GM13976 (cell line): ENCODE results near the gene NUDCD2.

Experiments
- DNase-seq: peaks from one replicate; pipeline ENCODE4 v3.0.0; 2012; ENCODE audit warnings: low spot score
- in situ Hi-C: fragments of 300-500 bp; cut with MboI; formaldehyde crosslinking; loops from one replicate; pipeline ENCODE4 v1.12.0; 2022; ENCODE audit warnings: low sequenced_read_pairs, mixed read lengths, inconsistent platforms; ENCODE audit not compliant: unreplicated experiment
- TF ChIP-seq, protein P1 (sequence below): IDR thresholded peaks from 2 replicates; pipeline ENCODE4 v1.5.1; 2012; ENCODE audit warnings: borderline replicate concordance, mild to moderate bottlenecking; ENCODE audit not compliant: insufficient read depth; ENCODE audit errors: extremely low read depth, missing control alignments, control extremely low read depth

NUDCD2 gene

GRCh38 chr5:163473635-163474243 lies 13.8 kb upstream of the NUDCD2 start:
- in situ Hi-C loops = no loop called here
- TF ChIP-seq, protein P1, sequence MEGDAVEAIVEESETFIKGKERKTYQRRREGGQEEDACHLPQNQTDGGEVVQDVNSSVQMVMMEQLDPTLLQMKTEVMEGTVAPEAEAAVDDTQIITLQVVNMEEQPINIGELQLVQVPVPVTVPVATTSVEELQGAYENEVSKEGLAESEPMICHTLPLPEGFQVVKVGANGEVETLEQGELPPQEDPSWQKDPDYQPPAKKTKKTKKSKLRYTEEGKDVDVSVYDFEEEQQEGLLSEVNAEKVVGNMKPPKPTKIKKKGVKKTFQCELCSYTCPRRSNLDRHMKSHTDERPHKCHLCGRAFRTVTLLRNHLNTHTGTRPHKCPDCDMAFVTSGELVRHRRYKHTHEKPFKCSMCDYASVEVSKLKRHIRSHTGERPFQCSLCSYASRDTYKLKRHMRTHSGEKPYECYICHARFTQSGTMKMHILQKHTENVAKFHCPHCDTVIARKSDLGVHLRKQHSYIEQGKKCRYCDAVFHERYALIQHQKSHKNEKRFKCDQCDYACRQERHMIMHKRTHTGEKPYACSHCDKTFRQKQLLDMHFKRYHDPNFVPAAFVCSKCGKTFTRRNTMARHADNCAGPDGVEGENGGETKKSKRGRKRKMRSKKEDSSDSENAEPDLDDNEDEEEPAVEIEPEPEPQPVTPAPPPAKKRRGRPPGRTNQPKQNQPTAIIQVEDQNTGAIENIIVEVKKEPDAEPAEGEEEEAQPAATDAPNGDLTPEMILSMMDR = peak; percentile 30
- no peak for DNase-seq

- DNase-seq = no peak
- in situ Hi-C loops = no loop called here
- TF ChIP-seq, protein P1 = no peak
These were observed 7.8 kb upstream of the NUDCD2 start for GRCh38 chr5:163467682-163468081.

DNA sequence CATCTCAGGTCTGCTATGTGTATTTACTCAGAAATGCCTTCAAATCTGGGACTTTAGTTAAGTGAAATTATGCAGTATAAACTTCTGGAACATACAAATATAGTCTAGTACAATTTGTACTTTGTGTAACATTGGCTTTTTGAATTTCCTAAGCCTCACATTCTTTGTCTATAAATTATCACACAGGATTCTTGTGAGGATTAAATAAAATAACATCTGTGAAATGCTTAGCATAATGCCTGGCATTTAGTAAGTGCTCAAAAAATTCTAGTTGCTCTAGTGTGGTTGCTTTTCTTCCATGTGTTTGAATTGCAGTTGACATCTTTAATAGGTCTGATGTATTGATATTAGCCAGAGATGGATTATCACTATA lies 3.1 kb upstream of the NUDCD2 start:
- TF ChIP-seq, protein P1 = no peak
- in situ Hi-C loops = no loop called here
- no peak for DNase-seq

DNA sequence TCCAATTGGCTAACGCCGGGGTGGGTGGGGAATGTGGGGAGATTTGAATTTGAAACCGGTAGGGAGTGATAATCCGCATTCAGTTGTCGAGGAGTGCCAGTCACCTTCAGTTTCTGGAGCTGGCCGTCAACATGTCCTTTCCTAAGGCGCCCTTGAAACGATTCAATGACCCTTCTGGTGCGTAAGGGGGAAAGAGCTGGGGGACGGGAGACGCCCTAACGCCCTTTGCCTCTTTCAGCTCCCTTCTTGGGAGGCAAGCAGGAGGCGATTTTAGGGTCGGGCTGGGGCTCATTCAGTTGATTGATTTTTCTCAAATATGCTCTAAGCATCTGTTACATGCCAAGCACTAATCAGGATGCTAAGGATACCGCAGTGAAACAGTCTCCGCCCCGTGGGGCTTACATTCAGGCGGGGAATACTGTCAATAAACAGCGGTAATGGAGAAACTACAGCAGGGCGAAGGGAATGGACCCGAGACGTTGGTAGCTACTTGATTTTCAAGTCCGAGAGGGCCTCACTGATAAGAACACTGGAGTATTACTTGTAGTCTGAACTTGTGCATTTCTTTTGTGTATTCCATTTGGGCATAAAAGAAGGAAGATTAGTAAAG lies 765 bp upstream of the NUDCD2 start, which contains the start of gene HMMR:
HMMR (plus strand) TSS at position 71 of the 610 bp plus-strand sequence; CDS start at position 132, 61 bp downstream.
- in situ Hi-C loops = no loop called here
- no peak for DNase-seq
- TF ChIP-seq, protein P1 = no peak

DNA sequence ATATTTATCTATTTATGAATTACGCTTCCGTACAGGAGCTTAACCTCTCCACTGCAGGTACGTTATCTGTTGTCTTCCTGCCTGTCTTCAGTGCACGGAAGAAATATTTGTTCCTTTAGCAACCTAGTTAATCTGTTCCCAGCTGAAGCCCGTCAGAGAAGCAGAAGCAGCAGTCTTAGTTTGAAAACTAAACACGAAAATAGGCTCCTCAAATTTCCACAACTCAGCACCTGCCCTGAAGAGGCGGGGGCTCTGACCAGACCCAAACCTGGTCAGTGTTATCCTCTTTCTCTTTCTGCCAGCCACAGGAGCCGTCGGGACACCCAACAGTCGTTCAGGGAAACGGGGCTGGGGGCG lies 462 bp downstream of the NUDCD2 start:
- TF ChIP-seq, protein P1 = no peak
- in situ Hi-C loops = no loop called here
- no peak for DNase-seq

DNA sequence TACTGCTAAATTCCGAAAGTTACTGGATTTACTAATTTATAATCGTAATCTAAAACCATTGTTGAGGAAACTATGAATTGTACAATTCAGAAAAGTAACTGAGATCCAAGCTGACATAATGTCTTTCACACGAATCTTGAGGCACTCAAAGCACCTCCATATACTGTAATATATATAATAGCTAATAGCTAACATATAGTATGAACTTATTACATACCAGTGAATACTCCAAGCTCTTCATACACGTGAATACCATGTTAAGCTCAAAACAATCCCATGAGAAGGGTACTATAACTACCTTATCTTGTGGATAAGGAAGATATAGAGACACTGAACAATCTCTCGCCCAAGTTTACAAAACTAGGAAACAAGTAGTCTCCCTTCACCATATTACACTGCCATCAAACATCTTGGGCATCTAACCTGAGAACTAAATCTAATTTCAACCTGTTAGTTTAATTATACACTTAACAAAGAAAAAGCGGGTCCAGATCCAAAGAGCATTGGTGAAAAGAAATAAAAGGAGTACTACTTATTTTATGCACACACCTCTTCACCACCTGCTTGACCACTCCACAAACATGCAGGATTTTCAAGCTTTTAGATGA lies 1.0 kb downstream of the NUDCD2 start:
- in situ Hi-C loops = no loop called here
- no peak for DNase-seq
- TF ChIP-seq, protein P1 = no peak

DNA sequence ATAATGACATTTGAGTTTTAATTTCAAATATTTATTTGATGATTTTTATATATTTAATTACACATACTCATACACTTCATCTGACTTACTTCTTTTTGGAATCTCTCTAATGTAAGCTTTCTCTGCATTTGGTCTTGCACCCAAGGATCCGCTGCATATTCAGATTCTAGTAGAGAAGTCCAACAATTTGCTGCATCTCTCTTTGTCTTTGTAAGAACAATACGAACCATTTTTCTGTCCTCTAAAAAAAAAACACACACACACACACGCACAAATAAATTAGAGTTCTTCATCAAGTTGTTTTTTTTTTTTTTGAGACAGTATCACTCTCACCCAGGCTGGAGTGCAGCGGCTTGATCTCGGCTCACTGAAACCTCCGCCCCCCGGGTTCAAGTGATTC lies 3.1 kb downstream of the NUDCD2 start:
- in situ Hi-C loops = no loop called here
- no peak for DNase-seq
- TF ChIP-seq, protein P1 = no peak
